Activated CD4-positive, alpha-beta memory T cell treated with anti-CD3 and anti-CD28 coated beads, Interleukin-2, amount 10 ng/mL, durations not matched to agents 7 days and 5 days (primary cell): ENCODE results near the gene MIS12. TPM values are rescaled to one million over a fixed set of nuclear protein-coding genes. Genes with fewer than 3 reads are reported as not detected.
A peak's percentile ranks its signal among the peaks of the same experiment; 100 is the strongest.

Source experiments
- CTCF ChIA-PET: fragments of 350-600 bp; sonication (Branson Sonifier 250); formaldehyde crosslinking; loops from one replicate; lab custom pipeline; 2021; ENCODE audit warnings: antibody characterized with exemption, inconsistent platforms; lab: Charles Lee
- POLR2A ChIA-PET: fragments of 350-600 bp; sonication (Branson Sonifier 250); formaldehyde crosslinking; loops from one replicate; lab custom pipeline; 2021; ENCODE audit warnings: antibody characterized with exemption; lab: Charles Lee
- DNase-seq: peaks from one replicate; pipeline ENCODE4 v3.0.0-alpha.2; 2020
- H3K27ac Mint-ChIP-seq: one replicate; pipeline ENCODE4 v1.8.0; 2021; ENCODE audit warnings: mild to moderate bottlenecking, mixed read lengths
- H3K27me3 Mint-ChIP-seq: one replicate; pipeline ENCODE4 v1.8.0; 2021; ENCODE audit warnings: mixed read lengths
- H3K36me3 Mint-ChIP-seq: one replicate; pipeline ENCODE4 v1.8.0; 2021; ENCODE audit warnings: low read depth, mixed read lengths
- H3K4me1 Mint-ChIP-seq: one replicate; pipeline ENCODE4 v1.8.0; 2021; ENCODE audit warnings: mixed read lengths
- H3K4me3 Mint-ChIP-seq: one replicate; pipeline ENCODE4 v1.8.0; 2021; ENCODE audit warnings: mild to moderate bottlenecking, mixed read lengths
- H3K9me3 Mint-ChIP-seq: one replicate; pipeline ENCODE4 v1.8.0; 2021; ENCODE audit warnings: mixed read lengths
- total RNA-seq, 2 experiments: library from RNA; stranded (reverse); gene quantifications; one replicate each; pipeline ENCODE4 v1.2.3, GENCODE V29; 2021

The MIS12 gene
- total RNA-seq, 2 experiments from 2014 or later, result 28.7 to 29.0 TPM

GRCh38 chr17:5523249-5523648 lies 36.9 kb downstream of the MIS12 start:
- H3K9me3 Mint-ChIP-seq, result no peaks in the 10 kb centered on the region
- H3K4me3 Mint-ChIP-seq, result no peak overlapping the region
- peaks cover 11% of the 10 kb centered on the region for H3K4me1 Mint-ChIP-seq
- no peaks in the 10 kb centered on the region for H3K27me3 Mint-ChIP-seq
- POLR2A ChIA-PET, result no interaction called here
- CTCF ChIA-PET, result no interaction called here
- peaks cover 58% of the 10 kb centered on the region for H3K36me3 Mint-ChIP-seq
- H3K27ac Mint-ChIP-seq, result no peak overlapping the region
- DNase-seq, result no peak

DNA sequence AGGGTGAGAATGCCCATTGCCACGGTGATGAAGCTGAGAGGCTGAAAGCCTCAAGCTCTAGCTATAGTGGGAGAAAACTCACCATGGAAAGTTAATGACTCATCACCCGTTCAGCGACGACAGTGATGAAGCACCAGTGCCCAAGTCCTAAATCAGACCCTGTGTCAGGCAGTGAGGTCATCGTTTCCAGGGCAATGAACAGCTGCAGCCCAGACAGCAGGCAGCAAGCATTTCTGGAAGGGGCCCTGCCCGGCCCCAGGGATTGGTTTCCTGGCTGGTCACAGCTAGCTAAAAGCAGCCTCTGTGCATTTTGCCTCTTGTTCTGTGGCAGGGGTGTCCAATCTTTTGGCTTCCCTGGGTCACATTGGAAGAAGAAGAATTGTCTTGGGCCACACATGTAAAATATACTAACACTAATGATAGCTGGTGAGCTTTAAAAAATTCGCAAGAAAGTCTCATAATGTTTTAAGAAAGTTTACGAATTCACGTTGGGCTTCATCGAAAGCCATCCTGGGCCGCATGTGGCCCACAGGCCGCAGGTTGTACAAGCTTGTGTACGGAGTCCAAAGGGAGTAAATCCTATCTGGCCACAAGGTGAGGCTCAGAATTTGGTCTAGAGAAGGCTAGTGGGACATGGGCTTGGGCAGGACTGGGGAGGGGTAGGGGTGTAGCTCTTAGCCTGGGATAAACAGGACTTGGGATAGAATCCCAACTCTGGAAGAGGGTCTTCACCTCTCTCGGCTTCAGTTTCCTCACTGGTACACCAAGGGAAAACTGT lies 40.6 kb downstream of the MIS12 start:
- H3K9me3 Mint-ChIP-seq, result no peaks in the 10 kb centered on the region
- peak; percentile 43 for DNase-seq
- H3K36me3 Mint-ChIP-seq, result peaks cover 68% of the 10 kb centered on the region
- no peaks in the 10 kb centered on the region for H3K27me3 Mint-ChIP-seq
- POLR2A ChIA-PET, result interaction anchor here (1.9 kb wide), 1 partner anchor 9 kb away, joined by 5 read pairs; no protein-coding TSS in a partner anchor
- no peak overlapping the region for H3K4me3 Mint-ChIP-seq
- CTCF ChIA-PET, result interaction anchor here (1.1 kb wide), 1 partner anchor 88 kb away, joined by 4 read pairs; the partner anchor contains the start of gene C1QBP
- no peak overlapping the region for H3K27ac Mint-ChIP-seq
- peaks cover 11% of the 10 kb centered on the region for H3K4me1 Mint-ChIP-seq

DNA sequence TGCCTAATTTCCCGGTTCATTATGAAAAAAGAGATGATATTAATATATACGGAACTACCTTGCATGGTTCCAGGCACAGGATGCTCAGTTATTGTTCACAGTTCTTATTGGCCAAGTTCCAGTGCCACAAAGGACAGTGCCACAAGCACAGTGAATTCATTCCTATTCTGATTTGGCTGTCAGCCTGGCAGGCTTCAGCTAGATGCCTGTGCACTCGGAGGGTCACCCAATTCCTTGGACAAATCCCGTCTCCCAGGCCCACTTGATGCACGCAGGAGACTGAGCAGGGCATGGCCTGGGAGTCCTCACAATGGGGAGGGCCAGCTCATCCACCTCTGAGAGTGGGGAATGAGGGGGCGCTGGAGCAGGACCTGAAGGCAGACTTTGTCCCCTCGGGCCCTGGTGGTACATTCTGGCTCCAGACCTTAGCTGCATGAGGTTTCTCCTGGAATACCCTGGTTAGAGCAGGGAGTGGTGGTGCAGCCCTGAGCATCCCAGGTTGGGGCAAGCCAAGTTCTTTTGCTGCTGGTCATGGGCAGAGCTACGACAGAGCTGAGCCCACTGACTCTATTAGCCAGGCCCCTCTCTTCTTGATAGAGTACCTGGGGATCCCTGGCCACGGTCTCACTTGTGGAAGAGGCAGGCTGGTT lies 41.4 kb downstream of the MIS12 start:
- CTCF ChIA-PET, result no interaction called here
- Mint-ChIP-seq H3K9me3 (no peaks in the 10 kb centered on the region), H3K27me3 (no peaks in the 10 kb centered on the region), H3K4me1 (peaks cover 11% of the 10 kb centered on the region), H3K27ac (no peak overlapping the region), H3K4me3 (no peak overlapping the region), H3K36me3 (peaks cover 70% of the 10 kb centered on the region)
- POLR2A ChIA-PET, result interaction anchor here (1.4 to 1.9 kb wide), 2 partner anchors 9 to 56 kb away, joined by 3 to 5 read pairs; no protein-coding TSS in a partner anchor
- no peak for DNase-seq

GRCh38 chr17:5530265-5531084 lies 44.1 kb downstream of the MIS12 start:
- peaks cover 11% of the 10 kb centered on the region for H3K4me1 Mint-ChIP-seq
- no peaks in the 10 kb centered on the region for H3K9me3 Mint-ChIP-seq
- POLR2A ChIA-PET, result no interaction called here
- no peak overlapping the region for H3K27ac Mint-ChIP-seq
- no peak overlapping the region for H3K4me3 Mint-ChIP-seq
- CTCF ChIA-PET, result interaction anchor here (0.6 kb wide), 1 partner anchor 153 kb away, joined by 5 read pairs; no protein-coding TSS in a partner anchor
- no peaks in the 10 kb centered on the region for H3K27me3 Mint-ChIP-seq
- DNase-seq, result no peak
- peaks cover 70% of the 10 kb centered on the region for H3K36me3 Mint-ChIP-seq

DNA sequence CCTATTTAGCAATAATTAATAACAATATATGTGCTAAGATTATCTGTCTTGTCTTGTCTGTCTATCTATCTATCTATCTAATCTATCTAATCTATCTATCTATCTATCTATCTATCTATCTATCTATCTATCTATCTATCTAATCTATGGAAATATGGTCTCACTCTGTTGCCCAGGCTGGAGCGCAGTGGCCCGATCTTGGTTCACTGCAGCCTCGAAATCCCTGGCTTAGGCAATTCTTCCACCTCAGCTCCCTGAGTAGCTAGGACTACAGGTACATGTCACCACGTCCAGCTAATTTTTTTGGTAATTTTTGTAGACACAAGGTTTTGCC lies 44.7 kb downstream of the MIS12 start:
- H3K4me1 Mint-ChIP-seq, result peaks cover 11% of the 10 kb centered on the region
- DNase-seq, result no peak
- POLR2A ChIA-PET, result no interaction called here
- no peak overlapping the region for H3K27ac Mint-ChIP-seq
- no peaks in the 10 kb centered on the region for H3K27me3 Mint-ChIP-seq
- no peak overlapping the region for H3K4me3 Mint-ChIP-seq
- CTCF ChIA-PET, result no interaction called here
- no peaks in the 10 kb centered on the region for H3K9me3 Mint-ChIP-seq
- peaks cover 74% of the 10 kb centered on the region for H3K36me3 Mint-ChIP-seq

DNA sequence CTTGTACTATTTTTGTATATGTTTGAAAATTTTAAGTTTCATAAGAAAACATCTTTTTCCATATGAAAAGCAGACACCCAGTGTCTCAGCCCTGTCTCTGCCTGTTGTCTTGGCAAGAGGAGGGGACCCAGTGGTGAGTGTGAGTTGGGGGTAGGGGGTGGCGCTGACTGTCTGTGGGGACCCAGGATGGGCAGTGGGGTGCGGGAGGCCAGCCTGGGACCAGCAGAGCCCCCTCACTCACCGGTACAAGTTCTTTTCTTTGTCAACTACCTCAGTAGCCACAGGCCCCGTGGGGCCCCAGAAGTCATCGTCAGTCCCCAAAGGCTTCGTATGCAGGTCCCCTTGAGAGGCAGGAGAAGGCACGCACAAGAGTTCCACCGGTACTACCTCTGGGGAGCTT lies 46.2 kb downstream of the MIS12 start:
- Mint-ChIP-seq H3K9me3 (no peaks in the 10 kb centered on the region), H3K4me3 (no peak overlapping the region), H3K27me3 (no peaks in the 10 kb centered on the region), H3K27ac (no peak overlapping the region), H3K4me1 (peaks cover under 1% of the 10 kb centered on the region), H3K36me3 (peaks cover 72% of the 10 kb centered on the region)
- CTCF ChIA-PET, result no interaction called here
- POLR2A ChIA-PET, result interaction anchor here (1.0 kb wide), 1 partner anchor 17 kb away, joined by 3 read pairs; no protein-coding TSS in a partner anchor
- no peak for DNase-seq

DNA sequence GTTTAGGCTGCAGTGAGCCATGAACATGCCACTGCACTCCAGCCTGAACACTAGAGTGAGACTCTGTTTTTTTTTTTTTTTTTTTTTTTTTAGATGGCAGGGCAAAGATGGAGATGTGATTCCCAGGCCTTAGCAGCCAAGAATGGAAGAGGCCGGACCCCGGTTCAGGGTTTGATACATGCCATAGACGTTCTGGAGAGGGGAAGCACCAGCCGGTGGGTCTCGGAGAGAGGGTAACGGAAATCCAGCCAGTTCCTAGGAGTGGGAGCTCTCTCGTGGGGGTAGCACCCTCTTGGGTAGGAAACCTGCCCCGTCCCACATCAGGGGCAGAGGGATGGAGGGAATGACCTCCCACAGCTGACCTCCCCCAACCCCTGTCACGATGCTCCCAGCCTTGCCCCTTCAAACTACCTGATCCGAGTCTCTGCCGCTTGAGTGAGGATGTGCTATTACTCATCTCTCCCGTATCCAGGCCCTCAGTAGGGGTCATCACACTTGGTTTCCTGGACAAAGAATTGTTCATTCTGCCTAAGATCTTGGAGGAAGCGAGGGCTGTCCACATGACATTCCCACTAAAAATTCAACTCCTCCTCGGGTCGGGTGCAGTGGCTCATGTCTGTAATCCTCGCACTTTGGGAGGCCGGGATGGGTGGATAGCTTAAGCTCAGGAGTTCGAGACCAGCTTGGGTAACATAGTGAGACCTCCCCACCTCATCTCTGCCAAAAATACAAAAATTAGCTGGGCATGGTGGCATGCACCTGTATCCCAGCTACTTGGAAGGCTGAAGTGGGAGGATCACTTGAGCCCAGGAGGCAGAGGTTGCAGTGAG lies 47.3 kb downstream of the MIS12 start:
- CTCF ChIA-PET, result no interaction called here
- peaks cover 74% of the 10 kb centered on the region for H3K36me3 Mint-ChIP-seq
- POLR2A ChIA-PET, result no interaction called here

GRCh38 chr17:5535436-5535835 lies 49.1 kb downstream of the MIS12 start:
- no peaks in the 10 kb centered on the region for H3K4me1 Mint-ChIP-seq
- H3K4me3 Mint-ChIP-seq, result no peak overlapping the region
- H3K36me3 Mint-ChIP-seq, result peaks cover 76% of the 10 kb centered on the region
- H3K27me3 Mint-ChIP-seq, result no peaks in the 10 kb centered on the region
- DNase-seq, result no peak
- POLR2A ChIA-PET, result no interaction called here
- H3K27ac Mint-ChIP-seq, result no peak overlapping the region
- CTCF ChIA-PET, result no interaction called here
- no peaks in the 10 kb centered on the region for H3K9me3 Mint-ChIP-seq

More for the DNA sequence above, 47.3 kb downstream of the MIS12 start:
- H3K9me3 Mint-ChIP-seq, result no peaks in the 10 kb centered on the region
- no peak overlapping the region for H3K4me3 Mint-ChIP-seq
- no peak for DNase-seq
- no peaks in the 10 kb centered on the region for H3K4me1 Mint-ChIP-seq
- no peak overlapping the region for H3K27ac Mint-ChIP-seq
- no peaks in the 10 kb centered on the region for H3K27me3 Mint-ChIP-seq

- Mint-ChIP-seq H3K4me3 (no peak overlapping the region), H3K36me3 (peaks cover 72% of the 10 kb centered on the region), H3K27me3 (no peaks in the 10 kb centered on the region), H3K27ac (no peak overlapping the region), H3K9me3 (no peaks in the 10 kb centered on the region), H3K4me1 (no peaks in the 10 kb centered on the region)
- DNase-seq, result no peak
- ChIA-PET CTCF (no interaction called here), POLR2A (no interaction called here)
Observed at GRCh38 chr17:5536866-5537650, 50.7 kb downstream of the MIS12 start.

- H3K4me1 Mint-ChIP-seq, result no peaks in the 10 kb centered on the region
- H3K4me3 Mint-ChIP-seq, result no peak overlapping the region
- H3K9me3 Mint-ChIP-seq, result no peaks in the 10 kb centered on the region
- no peak for DNase-seq
- peaks cover 71% of the 10 kb centered on the region for H3K36me3 Mint-ChIP-seq
- CTCF ChIA-PET, result no interaction called here
- POLR2A ChIA-PET, result no interaction called here
- H3K27me3 Mint-ChIP-seq, result no peaks in the 10 kb centered on the region
- no peak overlapping the region for H3K27ac Mint-ChIP-seq
Observed at GRCh38 chr17:5539286-5539685, 52.9 kb downstream of the MIS12 start.

DNA sequence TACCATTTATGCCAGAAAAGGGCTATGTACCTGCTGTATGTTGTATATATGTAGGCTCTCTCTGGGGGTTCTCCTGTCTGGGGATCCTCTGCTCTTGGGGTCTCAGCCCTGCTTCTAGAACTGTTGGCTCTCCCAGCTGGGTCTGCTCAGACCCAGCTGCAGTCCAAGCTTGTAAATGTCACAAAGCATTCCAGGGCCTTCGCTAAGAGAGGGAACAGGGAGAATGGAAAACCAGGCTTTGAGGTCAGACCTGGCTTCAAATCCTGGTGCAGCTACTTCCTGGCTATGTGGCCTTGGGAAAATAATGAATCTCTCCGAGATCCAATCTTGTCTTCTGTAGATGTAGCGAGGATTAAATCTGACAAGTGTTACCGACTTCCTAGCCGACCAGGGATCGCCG lies 54.0 kb downstream of the MIS12 start:
- CTCF ChIA-PET, result no interaction called here
- H3K4me1 Mint-ChIP-seq, result no peaks in the 10 kb centered on the region
- no peak overlapping the region for H3K27ac Mint-ChIP-seq
- DNase-seq, result no peak
- no peak overlapping the region for H3K4me3 Mint-ChIP-seq
- peaks cover 71% of the 10 kb centered on the region for H3K36me3 Mint-ChIP-seq
- POLR2A ChIA-PET, result no interaction called here
- no peaks in the 10 kb centered on the region for H3K9me3 Mint-ChIP-seq
- no peaks in the 10 kb centered on the region for H3K27me3 Mint-ChIP-seq
